ENCODE data around the gene LRRC75B.

LRRC75B gene

DNA sequence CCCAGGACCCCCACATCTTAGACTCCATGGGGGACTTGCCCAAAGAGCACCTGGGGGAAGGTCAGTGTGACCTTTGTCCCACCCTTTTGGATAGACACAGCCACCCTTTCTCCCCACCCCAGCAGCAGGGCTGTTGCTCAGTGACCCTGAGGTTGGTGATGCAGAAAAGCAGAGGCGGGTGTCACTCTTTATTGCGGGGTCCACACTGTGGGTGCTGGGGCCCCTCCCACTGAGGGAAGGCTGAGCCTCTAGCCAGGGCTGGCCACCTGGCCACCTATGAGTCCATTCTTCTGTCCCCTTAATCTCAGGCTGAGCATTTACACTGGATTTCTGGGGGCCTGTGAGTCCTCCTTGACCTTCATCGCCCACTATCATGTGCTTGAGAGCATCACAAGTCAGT, 7.4 kb downstream of the LRRC75B start:
- DNase-seq (ENCODE audit: low read depth, low spot score) = no peak

DNA sequence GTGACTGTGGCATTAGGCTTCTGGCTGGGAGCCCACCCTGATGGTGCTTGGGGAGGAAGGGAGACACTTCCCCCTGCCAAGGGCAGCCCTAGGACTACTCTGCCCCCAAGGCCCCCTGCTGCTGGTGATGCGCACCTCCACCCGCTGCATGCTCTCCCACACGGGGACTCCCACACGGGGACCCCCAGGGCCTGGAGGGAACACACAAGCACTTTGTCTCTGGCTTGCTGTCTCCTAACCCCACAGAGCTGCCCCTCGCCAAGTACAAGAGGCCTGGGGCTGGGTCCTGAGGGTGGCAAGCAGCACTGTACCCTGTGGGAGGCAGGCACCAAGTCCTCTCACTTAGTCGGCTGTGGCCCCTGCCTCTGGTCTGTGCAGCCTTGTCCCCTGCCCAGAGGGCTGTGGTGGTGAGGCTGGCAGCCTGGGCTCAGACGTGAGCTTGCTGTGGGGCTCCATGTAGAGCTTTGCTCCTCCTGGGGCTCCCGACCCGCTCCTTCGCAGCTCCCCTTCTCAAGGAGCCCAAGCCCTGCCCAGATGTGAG, 7.9 kb downstream of the LRRC75B start:
- DNase-seq (ENCODE audit: low read depth, low spot score) = no peak

DNA sequence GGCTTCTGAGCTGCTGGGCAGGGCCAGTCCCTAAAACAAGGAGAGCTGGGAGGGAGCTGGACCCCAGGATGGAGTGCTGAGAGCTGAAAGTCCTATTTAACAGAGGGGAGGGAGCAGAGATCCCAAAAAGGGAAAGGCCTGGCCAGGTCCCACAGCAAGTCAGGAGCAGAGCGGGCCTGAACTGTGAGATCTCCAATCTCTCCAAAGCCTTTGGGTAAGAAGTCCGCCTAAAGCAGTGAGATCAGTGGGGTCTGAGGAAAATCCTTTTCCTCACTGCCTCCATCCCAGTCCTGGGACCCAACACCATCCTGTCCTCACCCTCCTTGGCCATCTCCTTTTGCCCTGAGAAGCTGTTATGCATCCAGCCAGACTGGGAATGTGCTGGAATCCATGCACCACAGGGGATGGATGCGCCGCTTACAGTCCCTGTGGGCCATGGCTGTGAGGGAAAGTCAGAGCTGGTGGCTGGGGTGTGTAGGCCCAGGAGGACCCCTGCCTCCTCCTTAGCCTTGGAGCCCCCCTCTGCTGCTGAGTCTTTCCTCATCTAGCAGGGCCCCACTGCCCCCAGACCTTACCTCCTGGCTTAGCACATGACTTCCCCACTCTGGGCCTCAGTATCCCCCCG, 8.6 kb downstream of the LRRC75B start:
- no peak for DNase-seq (ENCODE audit: low read depth, low spot score)

GRCh38 chr22:24583221-24584165, 9.4 kb downstream of the LRRC75B start:
- no peak for DNase-seq (ENCODE audit: low read depth, low spot score)

- DNase-seq (ENCODE audit: low read depth, low spot score) = no peak
Measured at GRCh38 chr22:24582056-24582814, 10.6 kb downstream of the LRRC75B start.

DNA sequence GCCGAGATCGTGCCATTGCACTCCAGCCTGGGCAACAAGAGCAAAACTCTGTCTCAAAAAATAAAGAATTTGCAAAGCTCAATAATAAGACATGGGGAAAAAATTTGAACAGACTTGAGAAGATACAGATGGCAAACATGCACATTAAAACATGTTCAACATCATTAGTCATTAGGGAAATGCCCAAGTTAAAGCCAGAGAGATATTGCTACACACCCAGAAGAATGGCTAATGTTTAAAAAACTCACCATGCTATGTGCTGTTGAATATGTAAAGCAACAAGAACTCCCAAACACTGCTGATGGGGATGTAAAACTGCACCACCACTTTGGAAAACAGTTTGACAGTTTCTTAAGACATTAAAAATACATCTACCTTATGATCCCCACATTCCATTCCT, 12.6 kb downstream of the LRRC75B start:
- no peak for DNase-seq (ENCODE audit: low read depth, low spot score)

GRCh38 chr22:24579258-24579601, 13.6 kb downstream of the LRRC75B start:
- no peak for DNase-seq (ENCODE audit: low read depth, low spot score)

GRCh38 chr22:24578355-24579257, 14.3 kb downstream of the LRRC75B start:
- peak; percentile 10 for DNase-seq (ENCODE audit: low read depth, low spot score)

DNA sequence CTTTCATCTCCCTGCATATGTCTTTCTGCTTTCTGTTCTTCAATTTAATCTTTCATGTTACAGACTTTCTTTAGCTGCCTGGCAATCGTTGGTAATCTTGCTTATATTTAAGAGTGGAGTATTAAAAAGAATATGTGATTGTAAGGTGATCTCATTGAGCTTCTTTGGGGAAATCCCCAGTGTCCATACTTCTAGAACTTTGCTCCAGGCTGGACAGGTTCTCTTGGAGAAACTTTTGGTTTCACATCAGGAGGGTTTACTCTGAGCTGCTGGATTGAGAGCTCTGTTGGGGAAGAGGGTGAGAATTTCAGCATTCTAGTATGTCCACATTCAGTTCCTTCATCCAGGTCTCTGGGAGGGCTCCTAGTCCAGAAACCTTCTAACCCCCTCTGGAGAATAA, 16.1 kb downstream of the LRRC75B start:
- no peak for DNase-seq (ENCODE audit: low read depth, low spot score)

DNA sequence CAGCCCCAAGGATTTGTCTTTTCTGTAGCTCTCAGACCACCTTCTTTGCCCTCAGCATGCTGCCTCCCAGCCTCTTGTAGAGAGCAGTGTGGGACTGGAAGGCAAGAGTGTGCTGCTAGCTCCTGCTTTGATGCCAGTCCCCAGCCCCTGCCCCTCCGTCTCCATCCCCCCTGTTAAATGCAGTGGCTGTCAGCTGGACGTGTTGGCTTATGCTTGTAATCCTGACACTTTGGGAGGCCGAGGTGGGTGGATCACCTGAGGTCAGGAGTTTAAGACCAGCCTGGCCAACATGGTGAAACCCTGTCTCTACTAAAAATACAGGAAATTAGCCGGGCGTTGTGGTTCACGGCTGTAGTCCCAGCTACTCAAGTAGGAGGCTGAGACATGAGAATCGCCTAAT, 21.6 kb downstream of the LRRC75B start:
- DNase-seq (ENCODE audit: low read depth, low spot score) = no peak

GRCh38 chr22:24567668-24568067, 25.2 kb downstream of the LRRC75B start:
- DNase-seq (ENCODE audit: low read depth, low spot score) = no peak

- DNase-seq (ENCODE audit: low read depth, low spot score) = no peak
Measured at GRCh38 chr22:24566899-24567511, 25.9 kb downstream of the LRRC75B start.

GRCh38 chr22:24565077-24565476, 27.8 kb downstream of the LRRC75B start:
- DNase-seq (ENCODE audit: low read depth, low spot score) = no peak

- DNase-seq (ENCODE audit: low read depth, low spot score) = no peak
Measured at GRCh38 chr22:24564376-24565058, 28.4 kb downstream of the LRRC75B start.

GRCh38 chr22:24563246-24563645, 29.6 kb downstream of the LRRC75B start:
- no peak for DNase-seq (ENCODE audit: low read depth, low spot score)

- no peak for DNase-seq (ENCODE audit: low read depth, low spot score)
Measured at GRCh38 chr22:24559471-24559870, 33.4 kb downstream of the LRRC75B start.

- DNase-seq (ENCODE audit: low read depth, low spot score) = peak; percentile 99
Measured at GRCh38 chr22:24555165-24556039, 37.5 kb downstream of the LRRC75B start, which contains the start of gene SNRPD3. TSS of gene SNRPD3 (plus strand) at chr22:24555999. CDS start at chr22:24557675, 1,676 bp downstream.

- DNase-seq (ENCODE audit: low read depth, low spot score) = no peak
Measured at GRCh38 chr22:24554313-24555164, 38.3 kb downstream of the LRRC75B start, which contains the start of gene GUCD1. TSS of gene GUCD1 (minus strand) at chr22:24555138. CDS start at chr22:24554991, 147 bp downstream.
